GM12873 (cell line): ENCODE data around the gene COL8A2.

ENCODE experiments used
- TF ChIP-seq, protein P1 (sequence below): IDR thresholded peaks from 2 replicates; pipeline ENCODE4 v1.5.1; 2012; ENCODE audit warnings: low read depth, mild to moderate bottlenecking, moderate library complexity, low read length, control low read depth; ENCODE audit not compliant: insufficient read depth; ENCODE audit errors: missing control alignments

Gene COL8A2

GRCh38 chr1:36062315-36062714 is 62.7 kb downstream of the COL8A2 start:
- TF ChIP-seq, protein P1, sequence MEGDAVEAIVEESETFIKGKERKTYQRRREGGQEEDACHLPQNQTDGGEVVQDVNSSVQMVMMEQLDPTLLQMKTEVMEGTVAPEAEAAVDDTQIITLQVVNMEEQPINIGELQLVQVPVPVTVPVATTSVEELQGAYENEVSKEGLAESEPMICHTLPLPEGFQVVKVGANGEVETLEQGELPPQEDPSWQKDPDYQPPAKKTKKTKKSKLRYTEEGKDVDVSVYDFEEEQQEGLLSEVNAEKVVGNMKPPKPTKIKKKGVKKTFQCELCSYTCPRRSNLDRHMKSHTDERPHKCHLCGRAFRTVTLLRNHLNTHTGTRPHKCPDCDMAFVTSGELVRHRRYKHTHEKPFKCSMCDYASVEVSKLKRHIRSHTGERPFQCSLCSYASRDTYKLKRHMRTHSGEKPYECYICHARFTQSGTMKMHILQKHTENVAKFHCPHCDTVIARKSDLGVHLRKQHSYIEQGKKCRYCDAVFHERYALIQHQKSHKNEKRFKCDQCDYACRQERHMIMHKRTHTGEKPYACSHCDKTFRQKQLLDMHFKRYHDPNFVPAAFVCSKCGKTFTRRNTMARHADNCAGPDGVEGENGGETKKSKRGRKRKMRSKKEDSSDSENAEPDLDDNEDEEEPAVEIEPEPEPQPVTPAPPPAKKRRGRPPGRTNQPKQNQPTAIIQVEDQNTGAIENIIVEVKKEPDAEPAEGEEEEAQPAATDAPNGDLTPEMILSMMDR, result no peak

- TF ChIP-seq, protein P1, result no peak
These were observed 69.3 kb downstream of the COL8A2 start for GRCh38 chr1:36055706-36056105.

DNA sequence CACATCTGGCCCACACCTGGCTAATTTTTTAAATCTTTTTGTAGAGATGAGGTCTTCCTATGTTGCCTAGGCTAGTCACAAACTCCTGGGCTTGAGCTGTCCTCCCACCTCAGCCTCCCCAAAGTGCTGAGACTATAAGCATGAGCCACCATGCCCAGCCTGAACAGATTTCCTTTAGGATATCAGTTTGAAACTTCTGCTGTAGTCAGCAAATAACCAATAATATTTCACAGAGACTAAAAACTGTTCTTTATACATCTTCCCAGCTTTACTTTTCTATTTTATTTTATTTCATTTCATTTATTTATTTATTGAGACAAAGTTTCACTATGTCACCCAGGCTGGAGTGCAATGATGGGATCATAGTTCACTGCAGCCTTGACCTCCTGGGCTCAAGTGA is 71.0 kb downstream of the COL8A2 start:
- TF ChIP-seq, protein P1, result no peak

- TF ChIP-seq, protein P1, result no peak
These were observed 73.2 kb downstream of the COL8A2 start for GRCh38 chr1:36051821-36052220.
